HG03196 (cell line): ENCODE results near the gene ANKS6.

ENCODE experiments used
- ATAC-seq: cut with Tn5 transposase; IDR thresholded peaks from one replicate; pipeline ENCODE4 v1.9.1; 2021; ENCODE audit not compliant: unreplicated experiment

ANKS6 gene

GRCh38 chr9:98772364-98773155, 23.8 kb downstream of the ANKS6 start:
- no peak for ATAC-seq

- no peak for ATAC-seq
These were observed 25.0 kb downstream of the ANKS6 start for GRCh38 chr9:98771209-98771874.

- no peak for ATAC-seq
These were observed 25.6 kb downstream of the ANKS6 start for GRCh38 chr9:98770717-98771116.

- ATAC-seq, result no peak
These were observed 28.0 kb downstream of the ANKS6 start for GRCh38 chr9:98768344-98768743.

GRCh38 chr9:98767915-98768314, 28.4 kb downstream of the ANKS6 start:
- ATAC-seq, result no peak

- ATAC-seq, result no peak
These were observed 29.2 kb downstream of the ANKS6 start for GRCh38 chr9:98767196-98767595.

GRCh38 chr9:98766586-98766985, 29.8 kb downstream of the ANKS6 start:
- no peak for ATAC-seq

- ATAC-seq, result no peak
These were observed 31.1 kb downstream of the ANKS6 start for GRCh38 chr9:98765256-98765655.

GRCh38 chr9:98763986-98764745, 32.2 kb downstream of the ANKS6 start:
- no peak for ATAC-seq

- no peak for ATAC-seq
These were observed 36.1 kb downstream of the ANKS6 start for GRCh38 chr9:98760231-98760630.

- ATAC-seq, result no peak
These were observed 41.2 kb downstream of the ANKS6 start for GRCh38 chr9:98755006-98755618.

GRCh38 chr9:98751210-98751609, 45.1 kb downstream of the ANKS6 start:
- ATAC-seq, result no peak

GRCh38 chr9:98750364-98751060, 45.8 kb downstream of the ANKS6 start:
- no peak for ATAC-seq

- no peak for ATAC-seq
These were observed 48.9 kb downstream of the ANKS6 start for GRCh38 chr9:98747476-98747875.

- ATAC-seq, result no peak
These were observed 50.9 kb downstream of the ANKS6 start for GRCh38 chr9:98745470-98745869.

GRCh38 chr9:98743818-98744611, 52.3 kb downstream of the ANKS6 start:
- no peak for ATAC-seq

- no peak for ATAC-seq
These were observed 53.0 kb downstream of the ANKS6 start for GRCh38 chr9:98743329-98743728.

- no peak for ATAC-seq
These were observed 53.8 kb downstream of the ANKS6 start for GRCh38 chr9:98742325-98743280.
